HCT116 (cell line): ENCODE measurements around the gene SP140L. TPM values are rescaled to one million over a fixed set of nuclear protein-coding genes. Genes with fewer than 3 reads are reported as not detected.

Experiments used
- ATAC-seq: fragments of 200-7000 bp; cut with Tn5 transposase; 2 replicates; pipeline ENCODE4 v1.9.1; 2020; ENCODE audit warnings: mild to moderate bottlenecking, moderate library complexity
- BruUV-seq: library from RNA; stranded (reverse); fragments of 400-500 nt; replicated peaks from 2 replicates; lab custom pipeline; 2021; lab: Mats Ljungman, UMichigan
- CTCF ChIA-PET: fragments of 300-600 bp; sonication (Branson Sonifier 250); formaldehyde crosslinking; loops from one replicate; lab custom pipeline; 2021; ENCODE audit warnings: antibody characterized with exemption; lab: Charles Lee
- POLR2A ChIA-PET: fragments of 300-600, 350-600 bp; sonication (Branson Sonifier 250); formaldehyde crosslinking; loops from one replicate; lab custom pipeline; 2021; ENCODE audit warnings: antibody characterized with exemption; lab: Charles Lee
- RAD21 ChIA-PET, 2 experiments: fragments of 300-600 bp; sonication (Branson Sonifier 250); formaldehyde crosslinking; loops; one replicate each; lab custom pipeline; 2023; ENCODE audit warnings: low total read pairs in 2 of 2; ENCODE audit not compliant: uncharacterized antibody in 2 of 2, unreplicated experiment in 2 of 2, low non-redundant PET in 1 of 2; lab: Charles Lee
- DNase-seq: peaks from one replicate; pipeline ENCODE4 v3.0.0-alpha.2; 2010; ENCODE audit warnings: low read depth, low spot score
- H2AFZ ChIP-seq: fragments of 200-600 bp; shearing (Covaris generic), sonication (generic); 2 replicates; pipeline ENCODE4 v1.6.1; 2017; ENCODE audit warnings: low read depth, mixed run types, mixed read lengths, antibody characterized with exemption, low read length; ENCODE audit not compliant: poor library complexity, severe bottlenecking
- H3K27ac ChIP-seq: 2 replicates; pipeline ENCODE4 v1.5.1; 2012; ENCODE audit warnings: low read depth, low read length
- H3K27me3 ChIP-seq: fragments of 200-600 bp; sonication (generic); 2 replicates; pipeline ENCODE4 v1.6.1; 2016; ENCODE audit warnings: mixed run types, low read length, mixed read lengths; ENCODE audit not compliant: insufficient read depth
- H3K36me3 ChIP-seq, 2 experiments: fragments of 200-500 bp in 1 of 2; fragments of 200-600 bp in 1 of 2; sonication (Bioruptor generic) in 1 of 2; sonication (generic) in 1 of 2; 2 replicates each; pipeline versions ENCODE4 v1.5.1 to v1.6.1; 2014 to 2016; ENCODE audit warnings: low read length in 2 of 2, inconsistent platforms in 1 of 2, mixed read lengths in 1 of 2, mixed run types in 1 of 2; ENCODE audit not compliant: insufficient read depth in 2 of 2, control insufficient read depth in 1 of 2
- H3K4me1 ChIP-seq, 2 experiments: fragments of 200-600 bp in 1 of 2; sonication (generic) in 1 of 2; 2 replicates each; pipeline versions ENCODE4 v1.5.1 to v1.6.1; 2012 to 2017; ENCODE audit warnings: low read length in 2 of 2, inconsistent platforms in 1 of 2, mild to moderate bottlenecking in 1 of 2, mixed read lengths in 1 of 2, mixed run types in 1 of 2, moderate library complexity in 1 of 2; ENCODE audit not compliant: insufficient read depth in 2 of 2, control insufficient read depth in 1 of 2
- H3K4me2 ChIP-seq: fragments of 200-600 bp; sonication (generic); 2 replicates; pipeline ENCODE4 v1.6.1; 2017; ENCODE audit warnings: mixed run types, low read length, mixed read lengths
- H3K4me3 ChIP-seq, 2 experiments: fragments of 200-600 bp in 1 of 2; sonication (generic) in 1 of 2; replicated peaks in 1 of 2; 2 replicates each; pipeline ENCODE4 v1.5.1; 2011 to 2016; ENCODE audit warnings: low read length in 2 of 2, control low read depth in 1 of 2, low read depth in 1 of 2, mild to moderate bottlenecking in 1 of 2, mixed read lengths in 1 of 2, mixed run types in 1 of 2
- H3K79me2 ChIP-seq: fragments of 200-600 bp; sonication (generic); 2 replicates; pipeline ENCODE4 v1.6.1; 2017; ENCODE audit warnings: mild to moderate bottlenecking, mixed run types, low read length, moderate library complexity, mixed read lengths; ENCODE audit not compliant: insufficient read depth
- H3K9ac ChIP-seq: fragments of 200-600 bp; sonication (generic); 2 replicates; pipeline ENCODE4 v1.6.1; 2016; ENCODE audit warnings: low read length, mixed read lengths
- H3K9me2 ChIP-seq: fragments of 200-600 bp; sonication (generic), shearing (Covaris generic); 2 replicates; pipeline ENCODE4 v1.6.1; 2017; ENCODE audit warnings: mixed run types, mild to moderate bottlenecking, moderate library complexity; ENCODE audit not compliant: insufficient read depth
- H3K9me3 ChIP-seq, 2 experiments: fragments of 200-500 bp in 1 of 2; fragments of 200-600 bp in 1 of 2; sonication (Bioruptor generic) in 1 of 2; sonication (generic) in 1 of 2; 2 replicates each; pipeline ENCODE4 v1.6.1; 2014 to 2017; ENCODE audit warnings: low read length in 2 of 2, mixed read lengths in 2 of 2, inconsistent platforms in 1 of 2, low read depth in 1 of 2, mild to moderate bottlenecking in 1 of 2, mixed run types in 1 of 2, moderate library complexity in 1 of 2; ENCODE audit not compliant: control insufficient read depth in 1 of 2, insufficient read depth in 1 of 2
- H4K20me1 ChIP-seq: fragments of 200-600 bp; sonication (generic), shearing (Covaris generic); 2 replicates; pipeline ENCODE4 v1.6.1; 2017; ENCODE audit warnings: mixed run types, mild to moderate bottlenecking, moderate library complexity; ENCODE audit not compliant: insufficient read depth
- ATF3 ChIP-seq: IDR thresholded peaks from 2 replicates; pipeline ENCODE4 v1.6.1; 2012
- CTCF ChIP-seq, 3 experiments: fragments of 200-600 bp in 1 of 3; sonication (generic) in 1 of 3; IDR thresholded peaks in 2 of 3; conservative IDR thresholded peaks in 1 of 3; 2 replicates each; pipeline ENCODE4 v1.5.1; 2012 to 2017; ENCODE audit warnings: low read depth in 2 of 3, low read length in 2 of 3, antibody characterized with exemption in 1 of 3, borderline replicate concordance in 1 of 3, control low read depth in 1 of 3, mild to moderate bottlenecking in 1 of 3, mixed read lengths in 1 of 3, mixed run types in 1 of 3, moderate library complexity in 1 of 3; ENCODE audit not compliant: insufficient read depth in 1 of 3
- EGR1 ChIP-seq: IDR thresholded peaks from 2 replicates; pipeline ENCODE4 v1.6.1; 2012; ENCODE audit warnings: low read depth
- ELF1 ChIP-seq: IDR thresholded peaks from 2 replicates; pipeline ENCODE4 v1.6.1; 2012; ENCODE audit warnings: low read depth, borderline replicate concordance
- EZH2 ChIP-seq: fragments of 200-600 bp; sonication (generic); IDR thresholded peaks from 2 replicates; pipeline ENCODE4 v1.6.1; 2017; ENCODE audit warnings: antibody characterized with exemption, mixed run types
- EZH2phosphoT487 ChIP-seq: fragments of 200-600 bp; IDR thresholded peaks from 2 replicates; pipeline ENCODE4 v1.6.1; 2018; ENCODE audit warnings: antibody characterized with exemption, borderline replicate concordance
- MAX ChIP-seq: IDR thresholded peaks from 2 replicates; pipeline ENCODE4 v1.6.1; 2012
- POLR2A ChIP-seq: IDR thresholded peaks from 2 replicates; pipeline ENCODE4 v1.7.0; 2011; ENCODE audit warnings: borderline replicate concordance; ENCODE audit not compliant: insufficient read depth, insufficient read length; ENCODE audit errors: extremely low read depth
- POLR2AphosphoS5 ChIP-seq: IDR thresholded peaks from 2 replicates; pipeline ENCODE4 v1.6.1; 2011; ENCODE audit warnings: mild to moderate bottlenecking, low read depth, low read length, moderate library complexity
- RAD21 ChIP-seq: IDR thresholded peaks from 2 replicates; pipeline ENCODE4 v1.6.1; 2012; ENCODE audit warnings: low read depth, mild to moderate bottlenecking
- SIN3A ChIP-seq: IDR thresholded peaks from 2 replicates; pipeline ENCODE4 v1.6.1; 2012; ENCODE audit warnings: low read depth
- SP1 ChIP-seq: IDR thresholded peaks from 2 replicates; pipeline ENCODE4 v1.6.1; 2012; ENCODE audit warnings: low read depth
- SRF ChIP-seq: IDR thresholded peaks from 2 replicates; pipeline ENCODE4 v1.6.1; 2012; ENCODE audit warnings: low read depth
- TCF7L2 ChIP-seq: IDR thresholded peaks from 2 replicates; pipeline ENCODE4 v1.7.0; 2011; ENCODE audit warnings: borderline replicate concordance, inconsistent platforms; ENCODE audit not compliant: insufficient read depth, insufficient read length; ENCODE audit errors: extremely low read depth
- YY1 ChIP-seq: IDR thresholded peaks from 2 replicates; pipeline ENCODE4 v1.6.1; 2011; ENCODE audit warnings: low read length, low read depth, moderate library complexity, mild to moderate bottlenecking; ENCODE audit not compliant: insufficient replicate concordance; ENCODE audit errors: extremely low read depth
- ZNF274 ChIP-seq: fragments of 200-500 bp; sonication (Bioruptor generic); IDR thresholded peaks from 2 replicates; pipeline ENCODE4 v1.6.1; 2014; ENCODE audit warnings: mild to moderate bottlenecking, low read depth, low read length, inconsistent platforms
- intact Hi-C: fragments of 100-400 bp; cut with micrococcal nuclease; formaldehyde crosslinking; loops from 2 replicates; pipeline ENCODE4 v1.10.0; 2022
- total RNA-seq: library from RNA; stranded (reverse); gene quantifications from one replicate; pipeline ENCODE4 v1.2.1, GENCODE V29; 2021; ENCODE audit not compliant: unreplicated experiment

The SP140L gene
- total RNA-seq, 1 experiment from 2014 or later = 28.9 TPM

GRCh38 chr2:230382108-230382507, 55.1 kb downstream of the SP140L start:
- H3K27ac ChIP-seq = no peak overlapping the region
- H3K9ac ChIP-seq = no peak overlapping the region
- H3K27me3 ChIP-seq = no peaks in the 10 kb centered on the region
- no peaks in the 10 kb centered on the region; the same call in 1 of the 2 replicates for H4K20me1 ChIP-seq
- no peak for DNase-seq
- ChIA-PET RAD21 (no interaction called here), POLR2A (no interaction called here), CTCF (no interaction called here)
- H3K4me2 ChIP-seq = no peak overlapping the region
- no peak overlapping the region for H3K4me3 ChIP-seq
- H3K9me3 ChIP-seq = no peaks in the 10 kb centered on the region
- no peak for ATAC-seq
- no peak overlapping the region for H2AFZ ChIP-seq
- TF ChIP-seq RAD21 (no peak), ATF3 (no peak), SRF (no peak)
- H3K79me2 ChIP-seq = no peaks in the 10 kb centered on the region
- intact Hi-C loops = no loop called here
- no peaks in the 10 kb centered on the region; the same call in 1 of the 2 replicates for H3K9me2 ChIP-seq
- BruUV-seq = no TSS peak
- H3K36me3 ChIP-seq = peaks cover 3 to 13% of the 10 kb centered on the region in 2 experiments; a peak in 3 of 4 replicates
- H3K4me1 ChIP-seq = no peaks in the 10 kb centered on the region

- POLR2A ChIA-PET = no interaction called here
- Histone ChIP-seq H3K4me2 (no peak overlapping the region), H3K27ac (no peak overlapping the region), H3K4me3 (no peak overlapping the region), H3K9me3 (no peaks in the 10 kb centered on the region), H3K9me2 (no peaks in the 10 kb centered on the region; the same call in 1 of the 2 replicates), H3K4me1 (no peaks in the 10 kb centered on the region), H3K36me3 (peaks cover 3 to 13% of the 10 kb centered on the region in 2 experiments; a peak in 3 of 4 replicates), H3K79me2 (no peaks in the 10 kb centered on the region), H3K9ac (no peak overlapping the region), H4K20me1 (no peaks in the 10 kb centered on the region; the same call in 1 of the 2 replicates), H2AFZ (no peak overlapping the region), H3K27me3 (no peaks in the 10 kb centered on the region)
- ATAC-seq (no peak), DNase-seq (no peak)
- RAD21 ChIA-PET = no interaction called here
- intact Hi-C loops = no loop called here
- BruUV-seq = no TSS peak
- CTCF ChIA-PET = no interaction called here
- no peak for TF ChIP-seq EZH2phosphoT487
- no peak for TF ChIP-seq SIN3A
- TF ChIP-seq SRF = no peak
- no peak for TF ChIP-seq EZH2
- no peak for TF ChIP-seq CTCF (IDR thresholded peaks at IDR 0.05 in 2 of 3, conservative IDR thresholded peaks at IDR 0.05 in 1 of 3; ENCODE audit: borderline replicate concordance in 1 of 3, insufficient read depth in 1 of 3, low read depth in 2 of 3, low read length in 2 of 3)
- TF ChIP-seq EGR1 = no peak
- TF ChIP-seq TCF7L2 = no peak
- TF ChIP-seq ZNF274 = no peak
- no peak for TF ChIP-seq ATF3
- TF ChIP-seq SP1 = no peak
- TF ChIP-seq MAX = no peak
- TF ChIP-seq POLR2A = no peak
- TF ChIP-seq ELF1 = no peak
- TF ChIP-seq YY1 = no peak
- TF ChIP-seq RAD21 = no peak
- TF ChIP-seq POLR2AphosphoS5 = no peak
These were observed 56.5 kb downstream of the SP140L start for GRCh38 chr2:230383453-230383852.
